ENCODE data around the gene MYRIP. TPM values are rescaled to one million over a fixed set of nuclear protein-coding genes. Genes with fewer than 3 reads are reported as not detected.
"Not testable (repeated sequence)": the region's sequence is repeated elsewhere in the genome, so short reads cannot be mapped to it uniquely, and the experiment has no call there.

The MYRIP gene
- total and polyA plus RNA-seq, 2 of the 4 experiments (the other 2 are of a cell fraction): not detected

DNA sequence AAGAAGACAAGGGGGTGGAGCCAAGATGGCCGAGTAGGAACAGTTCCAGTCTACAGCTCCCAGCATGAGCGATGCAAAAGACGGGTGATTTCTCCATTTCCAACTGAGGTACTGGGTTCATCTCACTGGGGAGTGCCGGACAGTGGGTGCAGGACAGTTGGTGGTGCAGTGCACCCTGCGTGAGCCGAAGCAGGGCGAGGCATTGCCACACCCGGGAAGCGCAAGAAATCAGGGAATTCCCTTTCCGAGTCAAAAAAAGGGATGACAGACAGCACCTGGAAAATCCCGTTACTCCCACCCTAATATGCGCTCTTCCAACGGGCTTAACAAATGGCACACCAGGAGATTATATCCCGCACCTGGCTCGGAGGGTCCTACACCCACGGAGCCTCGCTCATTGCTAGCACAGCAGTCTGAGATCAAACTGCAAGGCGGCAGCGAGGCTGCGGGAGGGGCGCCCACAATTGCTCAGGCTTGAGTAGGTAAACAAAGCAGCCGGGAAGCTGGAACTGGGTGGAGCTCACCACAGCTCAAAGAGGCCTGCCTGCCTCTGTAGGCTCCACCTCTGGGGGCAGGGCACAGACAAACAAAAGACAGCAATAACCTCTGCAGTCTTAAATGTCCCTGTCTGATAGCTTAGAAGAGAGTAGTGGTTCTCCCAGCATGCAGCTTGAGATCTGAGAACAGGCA lies 324.6 kb downstream of the MYRIP start:
- dilution Hi-C loops (cut with HindIII; ENCODE audit: low sequenced_read_pairs, unreplicated experiment); H3K4ac ChIP-seq (ENCODE audit: low read depth, low read length): not testable (repeated sequence)

More for the DNA sequence above, 324.6 kb downstream of the MYRIP start:
- H3K4me2 ChIP-seq (ENCODE audit: low read depth, low read length); H3K18ac ChIP-seq (ENCODE audit: low read depth, low read length); POLR2A ChIA-PET (ENCODE audit: unreplicated experiment); H3K27ac ChIP-seq (ENCODE audit: insufficient read depth, low read length); BruUV-seq (replicated peaks); H3K23ac ChIP-seq (ENCODE audit: low read depth, low read length); H2BK5ac ChIP-seq (ENCODE audit: low read depth, low read length, poor library complexity, severe bottlenecking); CTCF ChIA-PET; H3K9ac ChIP-seq (ENCODE audit: low read depth, low read length); H2AK9ac ChIP-seq (replicated peaks; ENCODE audit: low read depth, low read length, poor library complexity); H2AK5ac ChIP-seq (ENCODE audit: low read depth, low read length); intact Hi-C loops (cut with micrococcal nuclease); H2AFZ ChIP-seq (replicated peaks; ENCODE audit: low read length, poor library complexity); H2BK20ac ChIP-seq (ENCODE audit: low read depth, low read length); H3K27me3 ChIP-seq (ENCODE audit: control insufficient read depth, insufficient read depth, low read length); H3K4me1 ChIP-seq (ENCODE audit: control insufficient read depth, insufficient read depth, low read length); H4K5ac ChIP-seq (ENCODE audit: low read depth, low read length); H3K4me3 ChIP-seq (ENCODE audit: insufficient read depth, low read depth, low read length); H3K56ac ChIP-seq (ENCODE audit: extremely low read depth, insufficient read depth, low read length); H3K14ac ChIP-seq (replicated peaks; ENCODE audit: low read depth, low read length); H4K91ac ChIP-seq (ENCODE audit: insufficient read depth, low read depth, low read length); H2BK120ac ChIP-seq (ENCODE audit: low read depth, low read length); H4K8ac ChIP-seq (ENCODE audit: low read depth in 2 of 2, low read length in 2 of 2); H4K20me1 ChIP-seq (ENCODE audit: insufficient read depth, low read length); ATAC-seq (ENCODE audit: low read depth); in situ Hi-C loops (cut with MboI; ENCODE audit: low sequenced_read_pairs); H3K9me1 ChIP-seq (ENCODE audit: insufficient read depth, low read length); H2BK15ac ChIP-seq (ENCODE audit: low read depth, low read length); H3K79me1 ChIP-seq (ENCODE audit: low read depth in 1 of 2, low read length in 2 of 2); DNase-seq; H3K9me3 ChIP-seq (ENCODE audit: control insufficient read depth, insufficient read depth, low read length); H3K36me3 ChIP-seq (ENCODE audit: control insufficient read depth, insufficient read depth, low read length): not testable (repeated sequence)
- WGBS, 2 experiments (ENCODE audit: extremely low coverage in 2 of 2, insufficient read length in 1 of 2): 81% methylated on average over 6 of the region's 22 CpGs; no CpG with 5 or more reads in 1 of the 2 experiments
